Gastroesophageal sphincter (tissue), 3 donors: ENCODE results near the gene XXYLT1.

Experiments
- CTCF ChIP-seq, 4 experiments: fragments of 200-600 bp in 2 of 4; fragments of 450-650 bp in 2 of 4; sonication (generic) in 1 of 4; IDR thresholded peaks; one replicate each; pipeline ENCODE4 v1.5.1; 2017 to 2019; ENCODE audit warnings: antibody characterized with exemption in 4 of 4, mild to moderate bottlenecking in 2 of 4, moderate library complexity in 2 of 4
- EP300 ChIP-seq: sonication (generic); formaldehyde crosslinking; IDR thresholded peaks from one replicate; pipeline ENCODE4 v1.6.1; 2017; ENCODE audit warnings: antibody characterized with exemption, mild to moderate bottlenecking
- POLR2A ChIP-seq, 2 donors: fragments of 450-650 bp; IDR thresholded peaks; one replicate each; pipeline ENCODE4 v1.6.1; 2017; ENCODE audit warnings: antibody characterized with exemption in 2 of 2, mild to moderate bottlenecking in 2 of 2, moderate library complexity in 1 of 2
- POLR2AphosphoS5 ChIP-seq: sonication (generic); formaldehyde crosslinking; IDR thresholded peaks from one replicate; pipeline ENCODE4 v1.6.1; 2017; ENCODE audit warnings: antibody characterized with exemption

- no peak for TF ChIP-seq CTCF (IDR thresholded peaks at IDR 0.05)
- no peak for TF ChIP-seq POLR2A (IDR thresholded peaks at IDR 0.05)
- TF ChIP-seq POLR2AphosphoS5 = no peak
- TF ChIP-seq EP300 = no peak
Observed at GRCh38 chr3:195069501-195070251, 201.3 kb downstream of the XXYLT1 start.
